HCT116 (cell line): ENCODE results near the gene ZNF652.
A peak's percentile ranks its signal among the peaks of the same experiment; 100 is the strongest.

ENCODE experiments used
- CEBPB ChIP-seq: IDR thresholded peaks from 2 replicates; pipeline ENCODE4 v1.6.1; 2012; ENCODE audit warnings: low read depth
- CTCF ChIP-seq, 3 experiments: fragments of 200-600 bp in 1 of 3; sonication (generic) in 1 of 3; IDR thresholded peaks in 2 of 3; conservative IDR thresholded peaks in 1 of 3; 2 replicates each; pipeline ENCODE4 v1.5.1; 2012 to 2017; ENCODE audit warnings: low read depth in 2 of 3, low read length in 2 of 3, antibody characterized with exemption in 1 of 3, borderline replicate concordance in 1 of 3, control low read depth in 1 of 3, mild to moderate bottlenecking in 1 of 3, mixed read lengths in 1 of 3, mixed run types in 1 of 3, moderate library complexity in 1 of 3; ENCODE audit not compliant: insufficient read depth in 1 of 3
- EGR1 ChIP-seq: IDR thresholded peaks from 2 replicates; pipeline ENCODE4 v1.6.1; 2012; ENCODE audit warnings: low read depth
- EZH2 ChIP-seq: fragments of 200-600 bp; sonication (generic); IDR thresholded peaks from 2 replicates; pipeline ENCODE4 v1.6.1; 2017; ENCODE audit warnings: antibody characterized with exemption, mixed run types
- MAX ChIP-seq: IDR thresholded peaks from 2 replicates; pipeline ENCODE4 v1.6.1; 2012
- POLR2A ChIP-seq: IDR thresholded peaks from 2 replicates; pipeline ENCODE4 v1.7.0; 2011; ENCODE audit warnings: borderline replicate concordance; ENCODE audit not compliant: insufficient read depth, insufficient read length; ENCODE audit errors: extremely low read depth
- REST ChIP-seq: IDR thresholded peaks from 2 replicates; pipeline ENCODE4 v1.6.1; 2012; ENCODE audit warnings: low read depth
- SP1 ChIP-seq: IDR thresholded peaks from 2 replicates; pipeline ENCODE4 v1.6.1; 2012; ENCODE audit warnings: low read depth
- TCF7L2 ChIP-seq: IDR thresholded peaks from 2 replicates; pipeline ENCODE4 v1.7.0; 2011; ENCODE audit warnings: borderline replicate concordance, inconsistent platforms; ENCODE audit not compliant: insufficient read depth, insufficient read length; ENCODE audit errors: extremely low read depth

GRCh38 chr17:49361902-49362722 lies at the start of gene ZNF652:
- TF ChIP-seq CTCF (IDR thresholded peaks at IDR 0.05 in 2 of 3, conservative IDR thresholded peaks at IDR 0.05 in 1 of 3; ENCODE audit: borderline replicate concordance in 1 of 3, insufficient read depth in 1 of 3, low read depth in 2 of 3, low read length in 2 of 3) (no peak), MAX (no peak; the same call in 1 of the 2 replicates), EZH2 (no peak), POLR2A (peak; percentile 35), TCF7L2 (no peak), SP1 (peak; percentile 13), CEBPB (no peak), EGR1 (peak; percentile 100), REST (no peak)
